CD14-positive monocyte (primary cell): ENCODE data around the gene APOL4. TPM values are rescaled to one million over a fixed set of nuclear protein-coding genes. Genes with fewer than 3 reads are reported as not detected.
A peak's percentile ranks its signal among the peaks of the same experiment; 100 is the strongest.

Experiments
- DNase-seq, 3 donors: peaks; one replicate each; pipeline ENCODE4 v3.0.0-alpha.2; 2011 to 2022
- H2AFZ ChIP-seq: 2 replicates; pipeline ENCODE4 v1.6.0; 2012; ENCODE audit warnings: mild to moderate bottlenecking, low read depth, low read length, inconsistent platforms; ENCODE audit not compliant: insufficient read depth, poor library complexity, severe bottlenecking
- H3K27ac ChIP-seq, 2 donors: 1 replicate in 1 of 2; 2 replicates in 1 of 2; pipeline ENCODE4 v1.5.1; 2012 to 2013; ENCODE audit warnings: low read length in 2 of 2, control low read depth in 1 of 2, inconsistent platforms in 1 of 2, low read depth in 1 of 2, mild to moderate bottlenecking in 1 of 2
- H3K27me3 ChIP-seq, 2 donors: one replicate each; pipeline versions ENCODE4 v1.6.0 to v1.6.1; 2011 to 2013; ENCODE audit warnings: low read length in 2 of 2; ENCODE audit not compliant: control insufficient read depth in 2 of 2, insufficient read depth in 2 of 2
- H3K36me3 ChIP-seq, 2 donors: replicated peaks in 1 of 2; 1 replicate in 1 of 2; 2 replicates in 1 of 2; pipeline versions ENCODE4 v1.5.1 to v1.6.1; 2012 to 2013; ENCODE audit warnings: low read length in 2 of 2, control low read depth in 1 of 2, inconsistent platforms in 1 of 2, mild to moderate bottlenecking in 1 of 2; ENCODE audit not compliant: insufficient read depth in 2 of 2, control insufficient read depth in 1 of 2
- H3K4me1 ChIP-seq, 2 donors: 1 replicate in 1 of 2; 2 replicates in 1 of 2; pipeline versions ENCODE4 v1.5.1 to v1.6.1; 2012 to 2013; ENCODE audit warnings: low read length in 2 of 2, control low read depth in 1 of 2, inconsistent platforms in 1 of 2, mild to moderate bottlenecking in 1 of 2, moderate library complexity in 1 of 2; ENCODE audit not compliant: insufficient read depth in 2 of 2, control insufficient read depth in 1 of 2
- H3K4me2 ChIP-seq: replicated peaks from 2 replicates; pipeline ENCODE3; 2012; ENCODE audit warnings: low read length, moderate library complexity, mild to moderate bottlenecking; ENCODE audit not compliant: poor library complexity, severe bottlenecking; ENCODE audit errors: extremely low read depth
- H3K4me3 ChIP-seq, 3 experiments: fragments of 200-600 bp in 1 of 3; sonication (generic) in 1 of 3; replicated peaks in 1 of 3; 1 replicate in 2 of 3; 2 replicates in 1 of 3; pipeline ENCODE4 v1.5.1; 2011 to 2013; ENCODE audit warnings: low read length in 3 of 3, mild to moderate bottlenecking in 3 of 3, control low read depth in 2 of 3, low read depth in 2 of 3, inconsistent platforms in 1 of 3, moderate library complexity in 1 of 3
- H3K79me2 ChIP-seq: 2 replicates; pipeline ENCODE4 v1.6.0; 2012; ENCODE audit warnings: mild to moderate bottlenecking, control low read depth, inconsistent platforms, low read length, moderate library complexity; ENCODE audit not compliant: insufficient read depth
- H3K9ac ChIP-seq: 2 replicates; pipeline ENCODE4 v1.6.0; 2017; ENCODE audit warnings: low read length, mild to moderate bottlenecking; ENCODE audit not compliant: insufficient read depth, poor library complexity, severe bottlenecking
- H3K9me3 ChIP-seq, 2 donors: replicated peaks in 1 of 2; 1 replicate in 1 of 2; 2 replicates in 1 of 2; pipeline versions ENCODE4 v1.5.1 to v1.6.1; 2012 to 2013; ENCODE audit warnings: low read length in 2 of 2, control low read depth in 1 of 2; ENCODE audit not compliant: control insufficient read depth in 1 of 2, insufficient read depth in 1 of 2
- H4K20me1 ChIP-seq: 2 replicates; pipeline ENCODE4 v1.6.0; 2012; ENCODE audit warnings: mild to moderate bottlenecking, low read length, control low read depth, moderate library complexity; ENCODE audit not compliant: insufficient read depth
- H3K27ac Mint-ChIP-seq, 7 donors: one replicate each; pipeline ENCODE4 v1.8.0; 2020; ENCODE audit warnings: mild to moderate bottlenecking in 7 of 7, mixed read lengths in 7 of 7, moderate library complexity in 6 of 7, inconsistent platforms in 2 of 7
- H3K27me3 Mint-ChIP-seq, 3 donors: one replicate each; pipeline ENCODE4 v1.8.0; 2021 to 2022; ENCODE audit warnings: low read depth in 3 of 3, mild to moderate bottlenecking in 3 of 3, mixed read lengths in 3 of 3, moderate library complexity in 3 of 3, inconsistent platforms in 1 of 3
- H3K36me3 Mint-ChIP-seq, 2 donors: one replicate each; pipeline ENCODE4 v1.8.0; 2020; ENCODE audit warnings: mixed read lengths in 2 of 2, inconsistent platforms in 1 of 2, mild to moderate bottlenecking in 1 of 2
- H3K4me1 Mint-ChIP-seq: one replicate; pipeline ENCODE4 v1.8.0; 2020; ENCODE audit warnings: mild to moderate bottlenecking, mixed read lengths
- H3K4me3 Mint-ChIP-seq, 2 donors: one replicate each; pipeline ENCODE4 v1.8.0; 2020; ENCODE audit warnings: mild to moderate bottlenecking in 2 of 2, mixed read lengths in 2 of 2, moderate library complexity in 1 of 2
- H3K9me3 Mint-ChIP-seq, 7 donors: one replicate each; pipeline ENCODE4 v1.8.0; 2020 to 2022; ENCODE audit warnings: mixed read lengths in 7 of 7, mild to moderate bottlenecking in 6 of 7, moderate library complexity in 6 of 7, inconsistent platforms in 2 of 7
- CTCF ChIP-seq: fragments of 200-600 bp; IDR thresholded peaks from one replicate; pipeline ENCODE4 v1.8.0; 2022; ENCODE audit warnings: antibody characterized with exemption, mild to moderate bottlenecking
- WGBS: methylation state at CpG from one replicate; pipeline ENCODE4 v1.1.5; 2013; ENCODE audit warnings: missing lambda C conversion rate; ENCODE audit not compliant: insufficient coverage; 5-methylcytosine and 5-hydroxymethylcytosine counted together
- intact Hi-C, 2 donors: fragments of 100-400 bp; cut with micrococcal nuclease; formaldehyde crosslinking; loops; one replicate each; pipeline versions ENCODE4 v1.15.0 to v1.15.1; 2023
- polyA plus RNA-seq, 3 donors: library from polyadenylated mRNA; depleted of rRNA in 1 of 3; unstranded in 2 of 3; stranded (reverse) in 1 of 3; fragments of 300-500 nt in 2 of 3; fragments of >200 nt in 1 of 3; fragmentation: Illumina TruSeq in 2 of 3; gene quantifications; 1 replicate in 2 of 3; 2 replicates in 1 of 3; pipeline ENCODE4 v1.2.3, GENCODE V29; 2012 to 2021

APOL4 gene
- polyA plus RNA-seq, 3 donors, result 0.51 to 1.4 (median 0.71) TPM

GRCh38 chr22:36152088-36152487 lies 49.5 kb downstream of the APOL4 start:
- TF ChIP-seq CTCF, result no peak
- Histone ChIP-seq H3K36me3 (peaks cover 26 to 80% of the 10 kb centered on the region in 2 donors), H3K4me1 (peaks cover 52 to 72% of the 10 kb centered on the region in 2 donors), H4K20me1 (peaks cover 89% of the 10 kb centered on the region), H3K4me2 (no peak overlapping the region), H3K4me3 (no peak overlapping the region), H3K79me2 (peaks cover 69% of the 10 kb centered on the region), H3K27me3 (no peaks in the 10 kb centered on the region), H2AFZ (no peak overlapping the region), H3K9me3 (no peaks in the 10 kb centered on the region), H3K9ac (no peak overlapping the region), H3K27ac (no peak overlapping the region)
- Mint-ChIP-seq H3K9me3 (peaks cover 0 to 7% (median 2%) of the 10 kb centered on the region in 7 donors), H3K4me3 (no peak overlapping the region), H3K27ac (peak overlapping the region in 3 of 7 donors; percentile 1 to 54 (median 2)), H3K27me3 (peaks cover 0 to 1% (median 0%) of the 10 kb centered on the region in 3 donors), H3K4me1 (peaks cover 83% of the 10 kb centered on the region), H3K36me3 (peaks cover 81 to 85% of the 10 kb centered on the region in 2 donors)
- 100% methylated on average over 1 of the region's 3 CpGs for WGBS
- intact Hi-C loops, result no loop called here
- DNase-seq, result no peak

GRCh38 chr22:36151006-36151595 lies 50.5 kb downstream of the APOL4 start:
- H3K27ac Mint-ChIP-seq, result peak overlapping the region in 3 of 7 donors; percentile 44 to 80 (median 44)
- peaks cover 77% of the 10 kb centered on the region for H3K4me1 Mint-ChIP-seq
- H3K27ac ChIP-seq, result peak overlapping the region in 1 of 2 donors; percentile 55
- H4K20me1 ChIP-seq, result peaks cover 90% of the 10 kb centered on the region
- no peak overlapping the region for H3K9ac ChIP-seq
- peaks cover 30 to 88% of the 10 kb centered on the region in 2 donors for H3K36me3 ChIP-seq
- WGBS, result no CpG with 5 or more reads among the region's 3 CpGs
- peaks cover 0 to 1% (median 0%) of the 10 kb centered on the region in 3 donors for H3K27me3 Mint-ChIP-seq
- H3K4me1 ChIP-seq, result peaks cover 44 to 62% of the 10 kb centered on the region in 2 donors
- DNase-seq, result no peak
- no peak overlapping the region for H3K4me2 ChIP-seq
- H3K36me3 Mint-ChIP-seq, result peaks cover 86 to 89% of the 10 kb centered on the region in 2 donors
- H3K9me3 ChIP-seq, result no peaks in the 10 kb centered on the region
- TF ChIP-seq CTCF, result no peak
- peak overlapping the region in 1 of 2 donors; percentile 6 for H3K4me3 Mint-ChIP-seq
- H3K4me3 ChIP-seq, result no peak overlapping the region
- peaks cover 0 to 7% (median 2%) of the 10 kb centered on the region in 7 donors for H3K9me3 Mint-ChIP-seq
- no peak overlapping the region for H2AFZ ChIP-seq
- H3K27me3 ChIP-seq, result no peaks in the 10 kb centered on the region
- peaks cover 62% of the 10 kb centered on the region for H3K79me2 ChIP-seq
- intact Hi-C loops, result no loop called here
